Measurements from ENCODE around the gene OSBPL2.

DNA sequence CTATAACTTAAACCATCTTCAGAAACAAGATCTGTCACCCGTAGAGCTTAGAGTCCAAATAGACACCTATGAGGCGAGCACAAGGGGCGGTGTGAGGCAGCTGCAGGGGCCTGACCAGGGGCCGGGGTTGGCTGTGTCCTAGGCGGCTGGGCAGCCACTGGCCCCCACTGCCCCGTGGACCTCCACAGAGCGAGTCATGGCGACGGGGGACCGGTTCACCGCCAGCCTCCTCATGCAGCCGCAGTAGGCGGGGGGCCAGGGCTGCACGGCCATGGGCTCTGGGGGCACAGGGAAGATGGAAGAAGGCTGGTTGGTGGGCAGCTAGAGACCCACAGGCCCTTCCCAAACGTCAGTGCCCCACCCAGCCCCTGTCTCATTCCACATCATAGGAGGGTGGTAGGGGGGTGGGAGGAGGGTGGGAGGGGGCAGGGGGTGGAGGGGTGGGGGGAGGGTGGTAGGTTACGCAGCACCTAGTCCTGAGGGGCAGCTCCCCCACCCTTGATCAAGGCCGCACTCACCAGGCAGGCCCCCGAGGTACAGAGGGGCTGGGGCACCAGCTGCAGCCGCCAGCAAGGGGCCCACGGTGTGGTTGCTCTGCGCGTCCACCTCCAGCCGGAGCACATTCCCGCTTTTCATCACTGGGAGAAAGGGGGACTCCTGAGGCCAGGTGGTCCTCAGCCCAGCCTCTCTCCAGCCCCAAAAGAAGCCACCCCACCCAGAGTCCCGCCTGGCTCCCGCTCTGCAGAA is 71.0 kb downstream of the OSBPL2 start:
- no peak for TF ChIP-seq YY1 (IDR thresholded peaks at IDR 0.05)
- TF ChIP-seq, protein P1, sequence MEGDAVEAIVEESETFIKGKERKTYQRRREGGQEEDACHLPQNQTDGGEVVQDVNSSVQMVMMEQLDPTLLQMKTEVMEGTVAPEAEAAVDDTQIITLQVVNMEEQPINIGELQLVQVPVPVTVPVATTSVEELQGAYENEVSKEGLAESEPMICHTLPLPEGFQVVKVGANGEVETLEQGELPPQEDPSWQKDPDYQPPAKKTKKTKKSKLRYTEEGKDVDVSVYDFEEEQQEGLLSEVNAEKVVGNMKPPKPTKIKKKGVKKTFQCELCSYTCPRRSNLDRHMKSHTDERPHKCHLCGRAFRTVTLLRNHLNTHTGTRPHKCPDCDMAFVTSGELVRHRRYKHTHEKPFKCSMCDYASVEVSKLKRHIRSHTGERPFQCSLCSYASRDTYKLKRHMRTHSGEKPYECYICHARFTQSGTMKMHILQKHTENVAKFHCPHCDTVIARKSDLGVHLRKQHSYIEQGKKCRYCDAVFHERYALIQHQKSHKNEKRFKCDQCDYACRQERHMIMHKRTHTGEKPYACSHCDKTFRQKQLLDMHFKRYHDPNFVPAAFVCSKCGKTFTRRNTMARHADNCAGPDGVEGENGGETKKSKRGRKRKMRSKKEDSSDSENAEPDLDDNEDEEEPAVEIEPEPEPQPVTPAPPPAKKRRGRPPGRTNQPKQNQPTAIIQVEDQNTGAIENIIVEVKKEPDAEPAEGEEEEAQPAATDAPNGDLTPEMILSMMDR (IDR thresholded peaks at IDR 0.05; ENCODE audit: low read depth, low read length, missing input control), result no peak
- no peak for TF ChIP-seq SP1 (IDR thresholded peaks at IDR 0.05)
- no peak for TF ChIP-seq HNF4A (conservative IDR thresholded peaks at IDR 0.05)
- TF ChIP-seq, protein P2, sequence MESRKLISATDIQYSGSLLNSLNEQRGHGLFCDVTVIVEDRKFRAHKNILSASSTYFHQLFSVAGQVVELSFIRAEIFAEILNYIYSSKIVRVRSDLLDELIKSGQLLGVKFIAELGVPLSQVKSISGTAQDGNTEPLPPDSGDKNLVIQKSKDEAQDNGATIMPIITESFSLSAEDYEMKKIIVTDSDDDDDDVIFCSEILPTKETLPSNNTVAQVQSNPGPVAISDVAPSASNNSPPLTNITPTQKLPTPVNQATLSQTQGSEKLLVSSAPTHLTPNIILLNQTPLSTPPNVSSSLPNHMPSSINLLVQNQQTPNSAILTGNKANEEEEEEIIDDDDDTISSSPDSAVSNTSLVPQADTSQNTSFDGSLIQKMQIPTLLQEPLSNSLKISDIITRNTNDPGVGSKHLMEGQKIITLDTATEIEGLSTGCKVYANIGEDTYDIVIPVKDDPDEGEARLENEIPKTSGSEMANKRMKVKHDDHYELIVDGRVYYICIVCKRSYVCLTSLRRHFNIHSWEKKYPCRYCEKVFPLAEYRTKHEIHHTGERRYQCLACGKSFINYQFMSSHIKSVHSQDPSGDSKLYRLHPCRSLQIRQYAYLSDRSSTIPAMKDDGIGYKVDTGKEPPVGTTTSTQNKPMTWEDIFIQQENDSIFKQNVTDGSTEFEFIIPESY (IDR thresholded peaks at IDR 0.05), result no peak
- TF ChIP-seq TAF1 (conservative IDR thresholded peaks at IDR 0.05), result no peak
- no peak for TF ChIP-seq GABPA (IDR thresholded peaks at IDR 0.05 in 1 of 2, conservative IDR thresholded peaks at IDR 0.05 in 1 of 2)
- TF ChIP-seq, protein P3, sequence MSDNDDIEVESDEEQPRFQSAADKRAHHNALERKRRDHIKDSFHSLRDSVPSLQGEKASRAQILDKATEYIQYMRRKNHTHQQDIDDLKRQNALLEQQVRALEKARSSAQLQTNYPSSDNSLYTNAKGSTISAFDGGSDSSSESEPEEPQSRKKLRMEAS (IDR thresholded peaks at IDR 0.05), result no peak

Data from liver (tissue), 3 donors.